H1 (cell line): ENCODE data around the gene JMJD8. TPM values are rescaled to one million over a fixed set of nuclear protein-coding genes. Genes with fewer than 3 reads are reported as not detected.

Experiments used
- CBX8 ChIP-seq: fragments of 300-800, 300-1000 bp; sonication (generic); IDR thresholded peaks from 2 replicates; pipeline ENCODE4 v1.7.1; 2016; ENCODE audit warnings: low read depth, low read length, borderline replicate concordance
- CHD1 ChIP-seq: IDR thresholded peaks from 2 replicates; pipeline ENCODE4 v1.6.1; 2012; ENCODE audit warnings: low read depth, low read length, improper control_type of control experiment
- JUN ChIP-seq: IDR thresholded peaks from 2 replicates; pipeline ENCODE4 v1.6.1; 2011; ENCODE audit warnings: low read depth, mild to moderate bottlenecking, improper control_type of control experiment, low read length
- JUND ChIP-seq: IDR thresholded peaks from 2 replicates; pipeline ENCODE4 v1.6.1; 2011; ENCODE audit warnings: mild to moderate bottlenecking, improper control_type of control experiment, low read length
- POLR2AphosphoS5 ChIP-seq: IDR thresholded peaks from 2 replicates; pipeline ENCODE4 v1.6.1; 2011; ENCODE audit warnings: low read depth, low read length
- SIX5 ChIP-seq: IDR thresholded peaks from 2 replicates; pipeline ENCODE4 v1.6.1; 2011; ENCODE audit warnings: mild to moderate bottlenecking, low read depth, low read length
- SRF ChIP-seq: IDR thresholded peaks from 2 replicates; pipeline ENCODE4 v1.6.1; 2011; ENCODE audit warnings: mild to moderate bottlenecking, low read depth, low read length, moderate library complexity
- ZNF274 ChIP-seq: IDR thresholded peaks from 2 replicates; pipeline ENCODE4 v1.7.0; 2012; ENCODE audit warnings: low read length, borderline replicate concordance; ENCODE audit errors: extremely low read depth
- polyA plus RNA-seq, 7 experiments: library from polyadenylated mRNA; depleted of rRNA in 3 of 7; stranded (reverse) in 5 of 7; unstranded in 2 of 7; fragments of >200 nt in 5 of 7; fragments of 200-250 nt in 2 of 7; gene quantifications; 1 replicate in 5 of 7; 2 replicates in 1 of 7; 4 replicates in 1 of 7; pipeline versions ENCODE4 v1.2.1 to v1.2.3, GENCODE V29; 2011 to 2013; ENCODE audit warnings: missing spikeins in 2 of 7, mixed read lengths in 2 of 7
- total RNA-seq: library from RNA; stranded (reverse); fragmentation: NEBNext Ultra II Directional; extraction: Animal tissue kit (Norgen Biotek cat#: 25700); gene quantifications from 2 replicates; pipeline ENCODE4 v1.2.1, GENCODE V29; 2021

The JMJD8 gene
- total and polyA plus RNA-seq, 2 of the 8 experiments (the other 6 are each of a cell fraction or from before 2014, with no cell fraction given) = 46.4 to 87.4 TPM

DNA sequence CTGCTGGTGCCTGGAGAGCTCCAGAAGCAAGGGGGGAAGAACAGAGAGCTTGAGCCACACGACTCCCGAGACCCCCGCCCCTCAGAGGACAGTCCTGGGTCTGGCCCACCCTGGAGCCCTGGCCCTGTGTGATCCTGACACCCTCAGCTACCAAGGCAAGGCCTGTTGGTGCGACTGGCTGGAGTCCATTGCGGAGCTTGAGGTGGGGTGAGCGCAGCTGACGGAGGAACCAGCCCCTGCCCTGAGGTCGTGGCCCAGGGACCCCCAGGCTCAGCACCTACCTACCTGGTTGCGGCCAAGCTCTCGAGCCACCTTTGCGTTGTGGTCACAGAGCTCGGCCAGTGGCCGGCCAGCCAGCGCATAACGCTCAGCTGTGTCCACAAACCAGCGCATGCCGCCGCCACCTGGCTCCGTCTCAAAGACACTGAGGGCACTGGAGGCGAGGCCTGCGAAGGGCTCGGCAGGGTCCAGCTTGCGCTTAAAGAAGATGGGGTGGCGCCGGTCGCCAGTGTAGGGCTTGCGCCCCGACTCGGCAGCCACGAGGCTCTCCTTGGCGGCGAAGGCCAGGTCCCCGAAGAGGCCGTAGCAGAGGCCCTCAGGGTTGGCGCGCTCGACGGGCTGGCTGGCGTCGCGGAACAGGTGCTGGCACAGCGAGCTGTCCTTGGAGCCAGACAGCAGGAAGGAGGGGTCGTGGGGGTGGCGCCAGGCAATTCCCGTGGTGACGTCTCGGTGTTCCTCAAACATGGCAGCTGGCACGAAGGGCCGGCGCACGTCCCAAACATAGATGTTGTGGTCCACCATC, 2.5 kb upstream of the JMJD8 start (continued):
- TF ChIP-seq JUND (no peak), CBX8 (no peak), POLR2AphosphoS5 (no peak), ZNF274 (no peak), SIX5 (no peak), JUN (no peak), CHD1 (no peak), SRF (no peak)
